GM12891 (cell line): Measurements from ENCODE around the gene HPCAL4.
A peak's percentile ranks its signal among the peaks of the same experiment; 100 is the strongest.

ENCODE experiments used
- DNase-seq: peaks from one replicate; pipeline ENCODE4 v3.0.0; 2011; ENCODE audit warnings: low spot score; ENCODE audit not compliant: insufficient read length
- FAIRE-seq: peaks from 2 replicates; lab custom pipeline; 2011; peaks lifted over from hg19 to GRCh38; lab: Jason Lieb, UNC
- PAX5 ChIP-seq: IDR thresholded peaks from 2 replicates; pipeline ENCODE4 v1.6.1; 2011; ENCODE audit warnings: low read length, moderate library complexity, mild to moderate bottlenecking; ENCODE audit not compliant: insufficient read depth, severe bottlenecking
- POLR2A ChIP-seq: IDR thresholded peaks from 2 replicates; pipeline ENCODE4 v1.6.1; 2011; ENCODE audit warnings: low read depth, low read length, control low read depth
- POLR2AphosphoS5 ChIP-seq: IDR thresholded peaks from 2 replicates; pipeline ENCODE4 v1.6.1; 2011; ENCODE audit warnings: low read depth, low read length, control low read depth
- POU2F2 ChIP-seq: IDR thresholded peaks from 2 replicates; pipeline ENCODE4 v1.6.1; 2011; ENCODE audit warnings: low read depth, mild to moderate bottlenecking, control low read depth, low read length, moderate library complexity
- SPI1 ChIP-seq: IDR thresholded peaks from 2 replicates; pipeline ENCODE4 v1.6.1; 2011; ENCODE audit warnings: low read depth, low read length, control low read depth
- TAF1 ChIP-seq: IDR thresholded peaks from 2 replicates; pipeline ENCODE4 v1.6.1; 2011; ENCODE audit warnings: low read depth, low read length, control low read depth

HPCAL4 gene

DNA sequence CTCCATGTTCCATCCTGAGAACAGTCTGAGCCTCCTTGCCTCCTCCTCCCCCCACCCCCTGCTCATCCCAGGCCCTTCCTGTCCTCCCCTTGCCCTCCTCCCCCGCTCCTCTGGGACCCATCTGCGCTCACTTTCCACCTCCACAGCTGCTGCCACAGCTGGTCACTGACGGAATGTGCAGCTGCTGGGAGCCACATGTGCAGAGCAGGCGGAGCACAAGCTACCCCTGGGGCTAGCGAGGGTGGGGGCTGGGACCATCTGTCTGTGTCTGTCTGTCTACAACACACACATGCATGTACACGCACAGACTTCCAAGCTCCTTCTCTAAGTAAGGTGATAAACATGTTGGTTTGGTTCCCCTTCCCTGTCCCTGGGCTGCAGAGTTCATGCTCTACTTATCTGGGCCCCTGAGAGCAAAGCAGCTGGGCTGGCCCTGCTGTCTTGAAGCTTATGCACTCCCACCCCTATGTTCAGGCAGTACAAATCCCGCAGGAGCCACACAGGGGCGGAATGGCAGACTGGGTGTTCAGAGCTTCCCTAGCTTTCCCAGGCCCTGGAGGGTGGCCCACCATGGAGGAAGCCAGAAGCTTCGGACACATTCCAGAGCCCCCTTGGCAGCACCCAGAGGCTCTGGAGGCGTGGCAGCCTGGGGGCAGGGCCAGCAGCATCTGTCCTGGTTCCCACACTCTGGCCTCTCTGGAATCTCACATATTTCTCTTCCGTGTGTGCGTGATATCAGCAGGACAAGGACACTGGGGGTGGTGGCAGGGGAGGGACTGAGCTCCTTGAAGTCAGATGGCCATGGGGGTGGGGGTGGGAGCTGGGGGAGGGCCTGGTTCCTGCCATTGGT is 44.8 kb downstream of the HPCAL4 start:
- FAIRE-seq (no peak), DNase-seq (no peak)
- TF ChIP-seq POU2F2 = no peak
- TF ChIP-seq PAX5 = no peak
- TF ChIP-seq POLR2A = no peak
- no peak for TF ChIP-seq POLR2AphosphoS5
- no peak for TF ChIP-seq SPI1
- TF ChIP-seq TAF1 = no peak

- TF ChIP-seq PAX5 = no peak
- no peak for TF ChIP-seq POU2F2
- no peak for TF ChIP-seq POLR2AphosphoS5
- no peak for TF ChIP-seq POLR2A
- TF ChIP-seq TAF1 = no peak
- no peak for TF ChIP-seq SPI1
- FAIRE-seq (no peak), DNase-seq (no peak)
These were observed 45.7 kb downstream of the HPCAL4 start for GRCh38 chr1:39645411-39646043.

- TF ChIP-seq POU2F2 (no peak), POLR2A (no peak), PAX5 (no peak), POLR2AphosphoS5 (no peak), TAF1 (no peak), SPI1 (no peak)
- FAIRE-seq = no peak
- DNase-seq = no peak
These were observed 47.5 kb downstream of the HPCAL4 start for GRCh38 chr1:39643705-39644104.

- DNase-seq = no peak
These were observed 48.4 kb downstream of the HPCAL4 start for GRCh38 chr1:39642796-39643195.

GRCh38 chr1:39640861-39641260 is 50.4 kb downstream of the HPCAL4 start:
- TF ChIP-seq POLR2A (no peak), POU2F2 (no peak), PAX5 (no peak), POLR2AphosphoS5 (no peak), TAF1 (no peak), SPI1 (no peak)
- no peak for DNase-seq
- no peak for FAIRE-seq

More at GRCh38 chr1:39642796-39643195, 48.4 kb downstream of the HPCAL4 start:
- TF ChIP-seq PAX5 (no peak), TAF1 (no peak), POLR2AphosphoS5 (no peak), SPI1 (no peak), POLR2A (no peak), POU2F2 (no peak)
- no peak for FAIRE-seq

DNA sequence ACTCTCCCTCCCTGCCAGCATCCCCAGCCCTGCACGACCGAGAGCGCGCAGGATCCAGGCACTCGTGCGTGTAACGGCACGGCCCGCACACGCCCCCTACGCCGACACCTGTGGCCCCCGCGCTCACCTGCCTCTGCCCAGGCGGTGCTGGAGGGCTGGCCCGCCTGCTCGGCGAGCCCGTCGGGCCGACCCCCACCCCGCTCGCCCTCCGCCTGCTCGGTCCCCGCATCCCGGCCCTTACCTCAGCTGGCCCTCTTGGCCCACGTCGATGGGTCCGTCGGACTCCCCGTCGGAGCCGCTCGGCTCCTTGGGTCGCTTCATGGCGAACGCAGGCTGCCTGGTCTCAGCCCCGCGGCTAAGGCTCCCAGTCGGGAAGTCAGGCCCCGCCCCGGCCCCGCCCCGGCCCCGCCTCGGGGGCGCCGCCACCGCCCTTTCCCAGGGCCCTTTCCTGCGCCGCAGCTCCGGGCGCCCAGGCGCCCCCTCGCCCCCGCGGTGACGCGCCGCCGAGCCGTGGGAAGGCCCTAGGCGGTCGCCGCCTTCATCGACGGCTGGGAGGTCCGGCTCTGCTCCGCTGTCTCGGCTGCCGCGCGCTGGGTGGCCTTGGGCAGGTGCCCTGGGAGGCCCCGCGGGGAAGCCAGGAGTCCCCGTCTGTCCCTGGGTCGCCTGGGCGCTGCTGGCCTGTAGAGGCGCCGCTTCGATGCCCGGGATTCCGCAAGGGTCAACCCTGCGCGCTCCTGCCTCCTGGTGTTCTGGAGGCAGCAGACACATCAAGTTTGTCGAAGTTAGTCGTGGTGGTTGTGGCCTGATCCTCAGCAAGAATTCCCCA is 51.7 kb downstream of the HPCAL4 start, which contains the start of gene HEYL:
TSS of gene HEYL (minus strand) at position 339 of the 826 bp plus-strand sequence. CDS start at position 321, 18 bp downstream.
- FAIRE-seq (peak; percentile 54), DNase-seq (peak; percentile 65)
- TF ChIP-seq TAF1 (no peak), SPI1 (no peak), PAX5 (no peak), POLR2AphosphoS5 (no peak), POU2F2 (no peak), POLR2A (no peak)

- FAIRE-seq (no peak), DNase-seq (no peak)
- TF ChIP-seq TAF1 (no peak), POLR2A (no peak), SPI1 (no peak), POLR2AphosphoS5 (no peak), PAX5 (no peak)
These were observed 52.3 kb downstream of the HPCAL4 start for GRCh38 chr1:39638965-39639304.

DNA sequence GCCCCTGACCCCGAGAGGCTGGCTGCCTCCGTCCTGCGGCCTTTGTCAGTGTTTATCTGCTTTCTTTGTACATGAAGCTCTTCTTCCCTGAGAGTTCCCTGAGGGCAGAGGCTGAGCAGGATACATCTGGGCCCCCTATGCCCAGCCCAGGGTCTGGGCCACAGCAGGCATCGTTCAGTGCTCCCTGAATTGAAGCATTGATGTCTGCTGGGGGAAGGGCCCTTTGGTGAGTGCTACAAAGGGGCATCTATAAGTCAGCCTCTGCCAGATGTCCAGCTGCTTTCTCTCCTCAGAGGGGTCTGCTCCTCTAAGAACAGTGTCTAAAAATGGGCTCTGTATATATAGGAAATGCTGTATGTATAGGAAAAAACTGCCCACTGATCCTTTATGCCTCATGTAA is 53.9 kb downstream of the HPCAL4 start:
- no peak for FAIRE-seq
- TF ChIP-seq POU2F2 (no peak), PAX5 (no peak), POLR2A (no peak), TAF1 (no peak), POLR2AphosphoS5 (no peak), SPI1 (no peak)
- DNase-seq = no peak

GRCh38 chr1:39635871-39636210 is 55.4 kb downstream of the HPCAL4 start:
- no peak for FAIRE-seq
- DNase-seq = no peak
- no peak for TF ChIP-seq POLR2A
- TF ChIP-seq SPI1 = no peak
- TF ChIP-seq POU2F2 = no peak
- no peak for TF ChIP-seq POLR2AphosphoS5
- no peak for TF ChIP-seq TAF1
- no peak for TF ChIP-seq PAX5
